Measurements from ENCODE around the gene ZBED5.

ZBED5 gene

DNA sequence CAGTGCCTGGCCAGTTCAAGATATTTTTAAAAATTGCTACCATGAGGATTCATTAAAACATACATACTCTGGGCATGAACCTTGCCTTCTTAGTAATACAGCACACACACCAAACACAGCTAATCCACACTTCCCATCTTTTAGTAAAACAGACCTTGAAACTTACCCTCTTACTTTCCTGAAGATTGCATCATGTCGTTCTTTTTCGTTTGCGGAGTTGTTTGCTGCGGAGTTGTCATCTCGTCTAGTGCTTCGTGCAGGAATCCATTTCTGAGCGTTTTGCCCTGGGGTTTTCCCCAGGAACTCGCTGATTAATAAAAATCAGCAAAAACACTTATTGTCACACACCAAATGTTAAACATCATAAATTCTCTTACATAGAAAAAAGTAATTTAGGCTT, 52.1 kb downstream of the ZBED5 start:
- peak overlapping the region; percentile 89 for H3K4me3 ChIP-seq (ENCODE audit: low read depth, low read length)
- no peak for DNase-seq (ENCODE audit: low read depth)
- TF ChIP-seq, protein P1, sequence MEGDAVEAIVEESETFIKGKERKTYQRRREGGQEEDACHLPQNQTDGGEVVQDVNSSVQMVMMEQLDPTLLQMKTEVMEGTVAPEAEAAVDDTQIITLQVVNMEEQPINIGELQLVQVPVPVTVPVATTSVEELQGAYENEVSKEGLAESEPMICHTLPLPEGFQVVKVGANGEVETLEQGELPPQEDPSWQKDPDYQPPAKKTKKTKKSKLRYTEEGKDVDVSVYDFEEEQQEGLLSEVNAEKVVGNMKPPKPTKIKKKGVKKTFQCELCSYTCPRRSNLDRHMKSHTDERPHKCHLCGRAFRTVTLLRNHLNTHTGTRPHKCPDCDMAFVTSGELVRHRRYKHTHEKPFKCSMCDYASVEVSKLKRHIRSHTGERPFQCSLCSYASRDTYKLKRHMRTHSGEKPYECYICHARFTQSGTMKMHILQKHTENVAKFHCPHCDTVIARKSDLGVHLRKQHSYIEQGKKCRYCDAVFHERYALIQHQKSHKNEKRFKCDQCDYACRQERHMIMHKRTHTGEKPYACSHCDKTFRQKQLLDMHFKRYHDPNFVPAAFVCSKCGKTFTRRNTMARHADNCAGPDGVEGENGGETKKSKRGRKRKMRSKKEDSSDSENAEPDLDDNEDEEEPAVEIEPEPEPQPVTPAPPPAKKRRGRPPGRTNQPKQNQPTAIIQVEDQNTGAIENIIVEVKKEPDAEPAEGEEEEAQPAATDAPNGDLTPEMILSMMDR (IDR thresholded peaks at IDR 0.05; ENCODE audit: low read depth, low read length) = no peak
- TF ChIP-seq, protein P2, sequence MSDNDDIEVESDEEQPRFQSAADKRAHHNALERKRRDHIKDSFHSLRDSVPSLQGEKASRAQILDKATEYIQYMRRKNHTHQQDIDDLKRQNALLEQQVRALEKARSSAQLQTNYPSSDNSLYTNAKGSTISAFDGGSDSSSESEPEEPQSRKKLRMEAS (IDR thresholded peaks at IDR 0.05; ENCODE audit: low read depth, low read length) = no peak
- no peak for TF ChIP-seq POLR2A (IDR thresholded peaks at IDR 0.05; ENCODE audit: extremely low read depth, insufficient read length)
- no peak for TF ChIP-seq MYC (IDR thresholded peaks at IDR 0.05; ENCODE audit: low read depth, low read length)

DNA sequence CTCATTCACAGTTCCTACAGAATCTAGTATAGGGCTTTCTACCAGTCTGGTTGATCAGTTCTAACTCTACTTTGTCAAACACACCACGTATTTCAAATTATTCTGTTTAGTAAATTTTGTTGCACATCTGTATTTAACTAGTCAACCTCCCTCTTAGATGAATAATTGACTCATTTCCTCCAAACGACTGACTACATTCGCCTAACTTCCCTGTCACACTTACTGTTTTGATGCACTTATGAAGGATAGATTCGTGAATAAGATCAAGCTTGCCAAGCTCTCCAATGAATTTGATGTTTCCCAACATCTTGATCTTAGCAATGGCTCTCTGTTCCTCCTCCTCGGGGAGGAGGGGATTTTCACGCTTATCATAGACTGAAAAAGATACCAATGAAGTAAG, 54.2 kb downstream of the ZBED5 start:
- DNase-seq (ENCODE audit: low read depth) = no peak
- no peak overlapping the region for H3K4me3 ChIP-seq (ENCODE audit: low read depth, low read length)
- TF ChIP-seq, protein P1 (IDR thresholded peaks at IDR 0.05; ENCODE audit: low read depth, low read length) = no peak
- TF ChIP-seq, protein P2 (IDR thresholded peaks at IDR 0.05; ENCODE audit: low read depth, low read length) = no peak
- TF ChIP-seq POLR2A (IDR thresholded peaks at IDR 0.05; ENCODE audit: extremely low read depth, insufficient read length) = no peak

All from NB4 (cell line).